H1 (cell line): ENCODE results near the gene PDE4C. TPM values are rescaled to one million over a fixed set of nuclear protein-coding genes. Genes with fewer than 3 reads are reported as not detected.

ENCODE experiments used
- CTCF ChIA-PET: fragments of 300-600 bp; sonication (Branson Sonifier 250); formaldehyde crosslinking; loops from one replicate; lab custom pipeline; 2021; ENCODE audit not compliant: partially characterized antibody; lab: Charles Lee
- POLR2A ChIA-PET: fragments of 300-600 bp; sonication (Branson Sonifier 250); formaldehyde crosslinking; loops from one replicate; lab custom pipeline; 2021; ENCODE audit warnings: inconsistent platforms; ENCODE audit not compliant: partially characterized antibody; lab: Charles Lee
- DNase-seq, 2 experiments: peaks; one replicate each; pipeline versions ENCODE4 v3.0.0 to v3.0.0-alpha.2; 2010 to 2022; ENCODE audit warnings: low spot score in 2 of 2, low read depth in 1 of 2, mixed read lengths in 1 of 2
- FAIRE-seq: peaks from 2 replicates; lab custom pipeline; 2011; peaks lifted over from hg19 to GRCh38; lab: Jason Lieb, UNC
- H2AFZ ChIP-seq: 2 replicates; pipeline ENCODE4 v1.8.1; 2012; ENCODE audit warnings: low read length, inconsistent platforms
- H2AK5ac ChIP-seq: 2 replicates; pipeline ENCODE4 v1.6.1; 2013; ENCODE audit warnings: low read depth, low read length
- H2BK120ac ChIP-seq: replicated peaks from 2 replicates; pipeline ENCODE3; 2013; ENCODE audit warnings: low read depth, low read length, inconsistent platforms
- H2BK12ac ChIP-seq: 2 replicates; pipeline ENCODE4 v1.6.1; 2013; ENCODE audit warnings: low read depth, low read length
- H2BK15ac ChIP-seq: 2 replicates; pipeline ENCODE4 v1.6.1; 2013; ENCODE audit warnings: low read length
- H2BK20ac ChIP-seq: 2 replicates; pipeline ENCODE4 v1.6.1; 2013; ENCODE audit warnings: low read length
- H2BK5ac ChIP-seq: 2 replicates; pipeline ENCODE4 v1.6.1; 2013; ENCODE audit warnings: low read depth, low read length
- H3K14ac ChIP-seq: 2 replicates; pipeline ENCODE4 v1.6.1; 2013; ENCODE audit warnings: inconsistent platforms; ENCODE audit not compliant: insufficient read length
- H3K18ac ChIP-seq: 2 replicates; pipeline ENCODE4 v1.6.1; 2013; ENCODE audit warnings: low read length; ENCODE audit errors: extremely low read depth
- H3K23ac ChIP-seq: 2 replicates; pipeline ENCODE4 v1.6.1; 2013; ENCODE audit warnings: inconsistent platforms; ENCODE audit not compliant: insufficient read length
- H3K23me2 ChIP-seq: 2 replicates; pipeline ENCODE4 v1.6.1; 2013; ENCODE audit warnings: low read depth, low read length
- H3K27ac ChIP-seq: 2 replicates; pipeline ENCODE4 v1.6.1; 2011; ENCODE audit warnings: low read depth, low read length, inconsistent platforms
- H3K27me3 ChIP-seq, 4 experiments: replicated peaks in 1 of 4; 1 replicate in 1 of 4; 2 replicates in 3 of 4; pipeline versions ENCODE4 v1.6.1 to v1.8.1; 2011 to 2013; ENCODE audit warnings: low read length in 3 of 4, mild to moderate bottlenecking in 3 of 4, inconsistent platforms in 2 of 4, mixed read lengths in 2 of 4, moderate library complexity in 1 of 4; ENCODE audit not compliant: control insufficient read depth in 3 of 4, insufficient read depth in 3 of 4; ENCODE audit errors: extremely low read depth in 1 of 4
- H3K36me3 ChIP-seq, 4 experiments: 2 replicates each; pipeline versions ENCODE4 v1.6.1 to v1.8.1; 2011 to 2013; ENCODE audit warnings: mild to moderate bottlenecking in 4 of 4, low read length in 3 of 4, moderate library complexity in 2 of 4, control low read depth in 1 of 4, inconsistent platforms in 1 of 4; ENCODE audit not compliant: insufficient read depth in 4 of 4, control insufficient read depth in 2 of 4
- H3K4ac ChIP-seq: replicated peaks from 2 replicates; pipeline ENCODE3; 2013; ENCODE audit warnings: low read length, low read depth, mixed read lengths, inconsistent platforms; ENCODE audit not compliant: insufficient read length
- H3K4me1 ChIP-seq, 4 experiments: replicated peaks in 1 of 4; 1 replicate in 1 of 4; 2 replicates in 3 of 4; pipeline versions ENCODE4 v1.6.1 to v1.8.1; 2011 to 2013; ENCODE audit warnings: low read length in 3 of 4, inconsistent platforms in 2 of 4, mixed read lengths in 1 of 4; ENCODE audit not compliant: insufficient read depth in 4 of 4, control insufficient read depth in 3 of 4
- H3K4me2 ChIP-seq, 2 experiments: 2 replicates each; pipeline versions ENCODE4 v1.6.1 to v1.8.1; 2011 to 2013; ENCODE audit warnings: low read depth in 2 of 2, low read length in 2 of 2, control low read depth in 1 of 2, inconsistent platforms in 1 of 2, mild to moderate bottlenecking in 1 of 2; ENCODE audit not compliant: insufficient read depth in 1 of 2
- H3K4me3 ChIP-seq, 4 experiments: fragments of 200-600, 300-600 bp in 1 of 4; sonication (generic), shearing (Covaris generic), sonication (Bioruptor Twin) in 1 of 4; 2 replicates each; pipeline versions ENCODE4 v1.5.1 to v1.8.1; 2011 to 2016; ENCODE audit warnings: low read length in 4 of 4, low read depth in 3 of 4, control low read depth in 2 of 4, inconsistent platforms in 2 of 4, mild to moderate bottlenecking in 2 of 4, mixed read lengths in 1 of 4, moderate library complexity in 1 of 4; ENCODE audit not compliant: insufficient read depth in 2 of 4; ENCODE audit errors: extremely low read depth in 1 of 4
- H3K56ac ChIP-seq: replicated peaks from 2 replicates; pipeline ENCODE3; 2013; ENCODE audit warnings: low read depth, mild to moderate bottlenecking, mixed read lengths, low read length, inconsistent platforms; ENCODE audit not compliant: insufficient read length
- H3K79me1 ChIP-seq: 2 replicates; pipeline ENCODE4 v1.6.1; 2013; ENCODE audit warnings: low read depth, low read length, control low read depth
- H3K79me2 ChIP-seq, 2 experiments: 2 replicates each; pipeline versions ENCODE4 v1.6.1 to v1.8.1; 2012 to 2013; ENCODE audit warnings: low read length in 2 of 2, mild to moderate bottlenecking in 2 of 2, inconsistent platforms in 1 of 2; ENCODE audit not compliant: insufficient read depth in 2 of 2, control insufficient read depth in 1 of 2
- H3K9ac ChIP-seq, 4 experiments: replicated peaks in 1 of 4; 1 replicate in 1 of 4; 2 replicates in 3 of 4; pipeline versions ENCODE4 v1.6.1 to v1.8.1; 2011 to 2013; ENCODE audit warnings: low read depth in 3 of 4, low read length in 3 of 4, control low read depth in 2 of 4, mild to moderate bottlenecking in 2 of 4, moderate library complexity in 2 of 4, inconsistent platforms in 1 of 4; ENCODE audit errors: extremely low read depth in 1 of 4
- H3K9me3 ChIP-seq, 2 experiments: 2 replicates each; pipeline versions ENCODE4 v1.6.1 to v1.8.1; 2012 to 2013; ENCODE audit warnings: mild to moderate bottlenecking in 2 of 2, moderate library complexity in 2 of 2, control low read depth in 1 of 2, inconsistent platforms in 1 of 2, low read depth in 1 of 2, low read length in 1 of 2, mixed read lengths in 1 of 2; ENCODE audit not compliant: insufficient read depth in 2 of 2
- H4K20me1 ChIP-seq, 2 experiments: replicated peaks in 1 of 2; 2 replicates each; pipeline versions ENCODE3 to v1.8.1; 2011 to 2013; ENCODE audit warnings: inconsistent platforms in 2 of 2, low read length in 2 of 2, mild to moderate bottlenecking in 1 of 2; ENCODE audit not compliant: insufficient read depth in 2 of 2, control insufficient read depth in 1 of 2
- H4K5ac ChIP-seq: 2 replicates; pipeline ENCODE4 v1.6.1; 2013; ENCODE audit warnings: low read length, low read depth, mixed read lengths, inconsistent platforms; ENCODE audit not compliant: insufficient read length
- H4K8ac ChIP-seq: 2 replicates; pipeline ENCODE4 v1.8.0; 2013; ENCODE audit warnings: mild to moderate bottlenecking, moderate library complexity, low read length, inconsistent platforms; ENCODE audit not compliant: insufficient read depth; ENCODE audit errors: extremely low read depth
- H4K91ac ChIP-seq: replicated peaks from 2 replicates; pipeline ENCODE3; 2013; ENCODE audit warnings: low read length, mixed read lengths, inconsistent platforms; ENCODE audit not compliant: insufficient read length
- EP300 ChIP-seq, 2 experiments: IDR thresholded peaks; 1 replicate in 1 of 2; 2 replicates in 1 of 2; pipeline ENCODE4 v1.6.1; 2011 to 2012; ENCODE audit warnings: low read depth in 2 of 2, low read length in 2 of 2, mild to moderate bottlenecking in 2 of 2, borderline replicate concordance in 1 of 2, inconsistent platforms in 1 of 2, moderate library complexity in 1 of 2
- JUN ChIP-seq: IDR thresholded peaks from 2 replicates; pipeline ENCODE4 v1.6.1; 2011; ENCODE audit warnings: low read depth, mild to moderate bottlenecking, improper control_type of control experiment, low read length
- SIN3A ChIP-seq, 2 experiments: IDR thresholded peaks in 1 of 2; conservative IDR thresholded peaks in 1 of 2; 2 replicates each; pipeline ENCODE4 v1.6.1; 2011 to 2012; ENCODE audit warnings: low read length in 2 of 2, improper control_type of control experiment in 1 of 2, low read depth in 1 of 2, mild to moderate bottlenecking in 1 of 2
- SP1 ChIP-seq: IDR thresholded peaks from 2 replicates; pipeline ENCODE4 v1.6.1; 2011; ENCODE audit warnings: low read depth, low read length
- SRF ChIP-seq: IDR thresholded peaks from 2 replicates; pipeline ENCODE4 v1.6.1; 2011; ENCODE audit warnings: mild to moderate bottlenecking, low read depth, low read length, moderate library complexity
- TAF1 ChIP-seq: IDR thresholded peaks from 2 replicates; pipeline ENCODE4 v1.6.1; 2011; ENCODE audit warnings: mild to moderate bottlenecking, low read depth, low read length
- WGBS, 2 experiments: shearing (Covaris generic) in 1 of 2; methylation state at CpG; one replicate each; pipeline versions ENCODE4 v1.1.6 to v1.1.7; 2013 to 2015; ENCODE audit warnings: low lambda C conversion rate in 2 of 2, mixed read lengths in 2 of 2, inconsistent platforms in 1 of 2, low coverage in 1 of 2, missing lambda C conversion rate in 1 of 2; ENCODE audit not compliant: insufficient replicate concordance in 2 of 2, insufficient coverage in 1 of 2, insufficient read length in 1 of 2; ENCODE audit errors: extremely low coverage in 1 of 2, missing lambda C conversion rate in 1 of 2; 5-methylcytosine and 5-hydroxymethylcytosine counted together
- polyA plus RNA-seq, 7 experiments: library from polyadenylated mRNA; depleted of rRNA in 3 of 7; stranded (reverse) in 5 of 7; unstranded in 2 of 7; fragments of >200 nt in 5 of 7; fragments of 200-250 nt in 2 of 7; gene quantifications; 1 replicate in 5 of 7; 2 replicates in 1 of 7; 4 replicates in 1 of 7; pipeline versions ENCODE4 v1.2.1 to v1.2.3, GENCODE V29; 2011 to 2013; ENCODE audit warnings: missing spikeins in 2 of 7, mixed read lengths in 2 of 7
- total RNA-seq: library from RNA; stranded (reverse); fragmentation: NEBNext Ultra II Directional; extraction: Animal tissue kit (Norgen Biotek cat#: 25700); gene quantifications from 2 replicates; pipeline ENCODE4 v1.2.1, GENCODE V29; 2021

The PDE4C gene
- total and polyA plus RNA-seq, 2 of the 8 experiments (the other 6 are each of a cell fraction or from before 2014, with no cell fraction given): 2.7 to 3.1 TPM

DNA sequence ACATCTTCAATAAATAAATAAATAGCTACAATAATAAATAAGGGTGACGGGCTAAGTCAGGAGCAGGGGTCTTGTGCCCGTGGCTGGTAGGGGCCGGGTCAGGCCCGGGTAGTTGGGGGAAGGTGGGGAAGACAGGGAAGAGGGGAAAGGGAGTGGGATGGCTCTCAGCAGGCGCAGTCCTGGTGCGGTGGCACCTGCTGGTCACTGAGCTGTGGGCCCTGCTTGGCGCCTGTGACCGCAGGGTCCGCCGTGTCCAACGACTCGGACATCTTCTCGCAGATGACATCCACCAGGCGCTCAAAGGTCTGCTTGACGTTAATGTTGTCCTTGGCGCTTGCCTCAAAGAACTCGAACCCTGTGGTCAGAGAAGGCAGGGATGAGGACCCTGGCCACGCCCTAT, 28.9 kb downstream of the PDE4C start:
- CTCF ChIA-PET: interaction anchor here (0.6 to 2.1 kb wide), 2 partner anchors 14 to 57 kb away, joined by 3 to 8 read pairs; a partner anchor contains a TSS
- Histone ChIP-seq H2BK12ac (no peak overlapping the region), H3K4me3 (no peak overlapping the region), H2BK5ac (no peak overlapping the region), H3K14ac (no peak overlapping the region), H3K23ac (no peak overlapping the region), H3K27ac (no peak overlapping the region), H2AFZ (no peak overlapping the region), H3K27me3 (no peaks in the 10 kb centered on the region), H2AK5ac (no peak overlapping the region), H3K56ac (no peak overlapping the region), H2BK120ac (no peak overlapping the region), H3K4me2 (no peak overlapping the region), H4K5ac (no peak overlapping the region), H3K18ac (no peak overlapping the region), H3K4me1 (peaks cover 0 to 12% (median 8%) of the 10 kb centered on the region in 4 experiments; a peak in 6 of 7 replicates), H2BK20ac (no peak overlapping the region), H4K91ac (no peak overlapping the region), H4K20me1 (peaks cover 3 to 25% of the 10 kb centered on the region in 2 experiments), H4K8ac (no peak overlapping the region), H3K79me2 (peaks cover 0 to 7% of the 10 kb centered on the region in 2 experiments; a peak in 1 of 4 replicates), H3K9ac (no peak overlapping the region), H3K9me3 (no peaks in the 10 kb centered on the region)
- WGBS, 2 experiments: 92% methylated on average over 16 of the region's 18 CpGs; no CpG with 5 or more reads in 1 of the 2 experiments
- DNase-seq: no peak
- TF ChIP-seq SP1: no peak
- TF ChIP-seq JUN: no peak
- no peak for TF ChIP-seq TAF1
- TF ChIP-seq SRF: no peak
- TF ChIP-seq EP300 (IDR thresholded peaks at IDR 0.05; ENCODE audit: borderline replicate concordance in 1 of 2, low read depth in 2 of 2, low read length in 2 of 2): no peak
- TF ChIP-seq SIN3A (conservative IDR thresholded peaks at IDR 0.05 in 1 of 2, IDR thresholded peaks at IDR 0.05 in 1 of 2; ENCODE audit: low read depth in 1 of 2, low read length in 2 of 2): no peak
- TF ChIP-seq, all 59 proteins: peak for 0
- POLR2A ChIA-PET: no interaction called here
- peaks cover 6% of the 10 kb centered on the region; the same call in 1 of the 2 replicates for H3K79me1 ChIP-seq
- H2BK15ac ChIP-seq: no peak overlapping the region
- peaks cover 8% of the 10 kb centered on the region for H3K23me2 ChIP-seq
- FAIRE-seq: no peak
- peaks cover 11 to 26% (median 12%) of the 10 kb centered on the region in 4 experiments; a peak in 7 of 8 replicates for H3K36me3 ChIP-seq
- no peak overlapping the region for H3K4ac ChIP-seq
